Brain pericyte (primary cell): Measurements from ENCODE around the gene SELENOP.
"Not testable (repeated sequence)": the region's sequence is repeated elsewhere in the genome, so short reads cannot be mapped to it uniquely, and the experiment has no call there.

ENCODE experiments used
- DNase-seq: peaks from one replicate; pipeline ENCODE4 v3.0.0-alpha.2; 2012; ENCODE audit warnings: low read depth, low spot score

Gene SELENOP, protein sequence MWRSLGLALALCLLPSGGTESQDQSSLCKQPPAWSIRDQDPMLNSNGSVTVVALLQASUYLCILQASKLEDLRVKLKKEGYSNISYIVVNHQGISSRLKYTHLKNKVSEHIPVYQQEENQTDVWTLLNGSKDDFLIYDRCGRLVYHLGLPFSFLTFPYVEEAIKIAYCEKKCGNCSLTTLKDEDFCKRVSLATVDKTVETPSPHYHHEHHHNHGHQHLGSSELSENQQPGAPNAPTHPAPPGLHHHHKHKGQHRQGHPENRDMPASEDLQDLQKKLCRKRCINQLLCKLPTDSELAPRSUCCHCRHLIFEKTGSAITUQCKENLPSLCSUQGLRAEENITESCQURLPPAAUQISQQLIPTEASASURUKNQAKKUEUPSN

DNA sequence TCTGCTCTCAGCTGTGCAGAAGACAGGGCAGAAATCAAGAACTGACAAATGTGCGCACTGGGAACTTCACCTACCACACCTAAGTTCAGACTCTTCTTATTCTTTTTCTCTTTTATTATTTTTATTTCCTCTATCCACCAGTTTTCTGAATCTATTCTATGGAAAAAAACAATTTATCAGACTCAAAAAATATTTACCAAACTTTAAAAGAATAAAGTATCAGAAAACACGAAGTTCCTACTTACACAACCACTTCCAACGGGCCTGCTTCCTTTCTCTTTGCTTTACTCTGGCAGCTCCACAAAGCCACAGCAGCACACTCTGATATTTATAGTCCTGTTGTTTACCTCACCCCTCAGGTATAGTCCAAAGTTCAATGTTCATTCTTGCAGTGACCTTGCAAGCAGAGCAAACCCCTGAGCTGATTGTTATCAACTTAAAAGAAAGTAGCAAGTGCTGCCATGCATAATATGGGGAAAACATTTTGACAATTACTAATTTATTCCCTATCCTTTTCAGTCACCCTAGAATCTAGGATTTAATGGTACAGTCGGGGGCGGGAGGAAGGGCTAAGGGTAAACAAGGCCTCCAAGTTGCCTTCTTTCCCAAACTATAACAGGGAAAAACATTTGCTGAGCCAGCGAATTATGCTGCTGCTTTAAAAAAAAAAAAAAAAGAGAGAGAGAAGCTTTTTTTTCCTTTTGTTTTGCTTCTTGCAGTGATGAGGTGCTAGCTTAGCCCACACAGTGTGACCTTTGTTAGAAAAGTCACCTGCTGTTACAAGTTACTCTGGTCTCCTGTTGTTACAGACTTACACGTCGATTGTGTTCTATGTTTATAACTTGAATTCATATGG, at the start of gene SELENOP:
Gene SELENOP (minus strand): TSS at position 302 of the 856 bp plus-strand sequence. CDS start 3,539 bp downstream, outside the sequence.
- peak; percentile 69 for DNase-seq

DNA sequence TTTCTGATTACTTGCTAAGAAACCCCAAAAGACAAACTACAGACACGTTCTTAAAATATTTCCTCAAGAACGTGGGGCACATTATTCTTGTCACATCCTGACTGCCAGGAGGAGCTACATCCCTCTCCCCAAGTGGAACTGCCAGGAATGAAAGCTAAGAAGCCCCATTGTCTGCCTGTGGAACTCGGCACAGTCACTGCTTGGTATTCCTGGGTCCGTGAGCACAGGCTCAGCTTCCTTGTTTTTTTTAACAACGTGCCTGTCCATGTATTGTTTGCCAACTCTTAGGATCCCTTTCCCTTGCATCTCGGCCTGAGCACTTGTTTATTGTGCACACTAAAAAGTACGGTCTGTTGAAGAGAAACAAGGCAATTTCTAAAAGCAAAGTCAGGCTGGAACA, 47.0 kb upstream of the SELENOP start:
- no peak for DNase-seq

DNA sequence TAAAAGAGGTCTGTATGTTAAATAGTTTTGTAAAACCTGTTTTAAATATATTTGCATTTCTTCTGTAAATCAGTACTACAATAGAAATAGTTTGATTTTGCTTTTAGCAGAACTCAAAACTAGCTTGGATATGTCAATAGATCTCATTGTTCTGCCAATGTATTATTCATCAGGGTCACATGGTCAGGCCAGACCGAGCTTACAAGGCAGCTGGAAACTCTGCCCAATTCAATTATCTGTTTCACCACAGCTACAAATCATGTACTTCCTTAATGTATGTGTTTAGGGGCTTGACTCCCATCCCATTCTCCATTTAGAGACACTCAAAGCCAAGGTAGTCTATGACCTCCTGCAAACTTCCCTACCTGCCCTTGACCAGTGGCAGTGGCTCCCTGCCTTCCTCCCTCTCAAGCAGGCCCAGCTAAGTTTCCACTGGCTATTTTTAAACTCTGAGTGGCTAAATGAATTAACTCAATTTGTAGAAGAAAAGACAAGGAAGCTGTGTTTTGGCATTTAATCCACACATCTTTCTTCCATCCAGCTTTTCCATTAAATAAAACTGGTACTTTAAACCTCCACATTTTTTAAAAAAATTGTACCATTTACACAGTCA, 46.4 kb upstream of the SELENOP start:
- no peak for DNase-seq

DNA sequence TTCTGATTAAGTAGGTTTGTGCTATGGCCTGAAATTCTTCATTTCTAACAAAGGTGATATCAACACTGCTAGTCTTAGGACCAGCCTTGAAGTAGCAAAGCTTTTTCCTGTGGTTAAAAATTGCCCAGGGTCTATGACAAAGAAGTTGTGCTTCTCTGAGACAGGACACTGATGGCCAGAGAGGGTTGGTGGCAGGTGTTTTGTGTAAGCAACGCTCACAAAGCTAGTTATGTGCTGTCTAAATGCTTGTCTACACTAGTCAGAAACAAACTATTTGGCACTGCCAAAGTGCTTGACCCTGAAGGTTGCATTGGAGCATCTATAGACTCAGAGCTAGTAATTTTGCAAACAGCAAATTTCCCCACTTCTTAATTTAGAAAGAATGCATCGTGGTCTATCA, 44.1 kb upstream of the SELENOP start:
- no peak for DNase-seq

DNA sequence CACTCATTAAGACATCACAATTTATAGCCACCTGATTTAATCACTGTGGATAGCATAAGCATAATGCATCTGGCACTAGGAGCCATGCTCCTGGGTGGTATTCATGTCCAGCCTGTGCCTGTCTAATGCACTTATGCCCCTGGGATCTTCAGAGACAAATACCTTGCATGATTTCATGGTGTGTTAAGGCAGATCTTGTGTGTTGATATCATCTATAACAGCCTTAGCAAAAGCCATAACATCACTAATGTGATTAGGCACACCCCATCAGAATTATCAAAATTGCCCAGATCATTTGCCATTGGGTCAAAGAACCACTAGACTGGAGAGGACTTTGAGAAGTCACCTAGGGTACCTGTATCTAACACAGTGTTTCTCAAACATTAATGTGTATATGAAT, 43.7 kb upstream of the SELENOP start:
- no peak for DNase-seq

DNA sequence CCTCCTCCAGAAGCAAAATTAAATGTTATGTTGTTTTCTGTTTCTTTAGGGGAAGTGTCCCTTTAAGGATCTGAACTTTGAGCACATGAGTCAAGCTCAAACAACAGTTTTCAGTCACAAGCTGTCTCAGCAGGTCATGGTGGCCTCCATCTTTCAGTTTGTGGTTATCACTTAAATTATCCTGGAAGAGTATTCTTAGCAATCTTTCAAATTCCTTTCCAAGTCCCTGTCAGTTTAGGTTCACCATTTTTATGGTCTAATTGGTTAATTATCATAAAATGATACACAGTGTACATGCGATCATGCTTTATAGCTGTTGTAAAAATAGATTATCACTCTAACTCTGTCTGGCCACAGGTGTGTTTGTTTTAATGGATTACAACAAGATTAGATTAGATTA, 43.1 kb upstream of the SELENOP start:
- DNase-seq: no peak

DNA sequence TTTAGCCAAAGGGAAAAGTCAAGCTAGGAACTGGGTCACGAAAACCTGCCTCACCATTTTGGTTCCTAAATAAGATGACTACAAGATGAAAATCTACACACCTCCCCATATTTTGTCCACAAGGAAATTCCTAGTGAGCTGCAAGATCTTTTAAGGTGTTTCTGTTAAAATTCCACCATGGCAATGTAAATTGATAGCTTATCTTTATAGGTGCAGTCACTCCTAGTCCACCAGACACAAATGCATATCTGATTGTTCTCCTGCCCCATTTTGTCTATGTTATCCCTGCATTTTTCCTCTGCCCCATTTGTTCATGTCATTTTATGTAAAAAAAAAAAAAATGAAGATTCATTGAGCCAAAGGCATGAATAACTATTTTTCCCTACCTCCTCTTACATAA, 41.1 kb upstream of the SELENOP start:
- no peak for DNase-seq

DNA sequence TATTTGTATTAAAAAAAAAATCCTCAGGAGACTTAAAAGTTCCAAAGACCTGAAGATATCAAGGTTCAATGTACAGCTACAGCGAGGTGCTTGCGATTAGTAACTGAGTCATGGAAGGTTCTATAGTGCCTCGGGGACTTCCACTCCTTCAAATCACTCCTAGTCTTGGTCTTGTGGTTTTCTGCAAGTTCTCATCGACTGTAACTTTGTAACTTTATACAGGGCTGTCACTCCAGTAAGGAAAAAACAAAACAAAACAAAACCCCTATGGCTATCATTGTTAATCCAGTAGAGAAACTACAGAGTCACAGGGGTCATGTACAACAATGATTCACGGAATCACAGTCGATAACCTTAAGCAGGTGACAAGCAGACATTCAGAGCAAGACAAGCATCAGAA, 39.8 kb upstream of the SELENOP start:
- no peak for DNase-seq

DNA sequence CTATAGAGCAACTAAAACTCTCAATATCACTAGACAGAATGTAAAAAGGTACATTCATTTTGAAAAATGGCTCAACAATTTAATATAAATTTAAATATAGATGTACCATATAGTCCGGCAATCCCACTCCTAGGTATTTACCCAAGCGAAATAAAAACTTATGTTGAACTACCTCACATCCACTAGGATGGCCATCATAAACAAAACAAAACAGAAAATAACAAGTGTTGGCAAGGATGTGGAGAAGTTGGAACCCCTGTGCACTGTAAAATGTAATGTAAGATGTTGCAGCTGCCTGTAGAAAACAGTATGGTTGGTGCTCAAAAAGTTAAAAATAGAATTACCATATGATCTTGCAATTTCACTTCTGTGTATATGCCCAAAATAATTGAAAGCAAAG, 36.9 kb upstream of the SELENOP start:
- DNase-seq: no peak

DNA sequence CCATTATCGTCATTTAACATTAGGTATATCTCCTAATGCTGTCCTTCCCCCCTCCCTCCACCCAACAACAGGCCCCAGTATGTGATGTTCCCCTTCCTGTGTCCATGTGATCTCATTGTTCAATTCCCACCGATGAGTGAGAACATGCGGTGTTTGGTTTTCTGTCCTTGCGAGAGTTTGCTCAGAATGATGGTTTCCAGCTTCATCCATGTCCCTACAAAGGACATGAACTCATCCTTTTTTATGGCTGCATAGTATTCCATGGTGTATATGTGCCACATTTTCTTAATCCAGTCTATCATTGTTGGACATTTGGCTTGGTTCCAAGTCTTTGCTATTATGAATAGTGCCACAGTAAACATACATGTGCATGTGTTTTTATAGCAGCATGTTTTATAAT, 32.7 kb upstream of the SELENOP start:
- DNase-seq: not testable (repeated sequence)

DNA sequence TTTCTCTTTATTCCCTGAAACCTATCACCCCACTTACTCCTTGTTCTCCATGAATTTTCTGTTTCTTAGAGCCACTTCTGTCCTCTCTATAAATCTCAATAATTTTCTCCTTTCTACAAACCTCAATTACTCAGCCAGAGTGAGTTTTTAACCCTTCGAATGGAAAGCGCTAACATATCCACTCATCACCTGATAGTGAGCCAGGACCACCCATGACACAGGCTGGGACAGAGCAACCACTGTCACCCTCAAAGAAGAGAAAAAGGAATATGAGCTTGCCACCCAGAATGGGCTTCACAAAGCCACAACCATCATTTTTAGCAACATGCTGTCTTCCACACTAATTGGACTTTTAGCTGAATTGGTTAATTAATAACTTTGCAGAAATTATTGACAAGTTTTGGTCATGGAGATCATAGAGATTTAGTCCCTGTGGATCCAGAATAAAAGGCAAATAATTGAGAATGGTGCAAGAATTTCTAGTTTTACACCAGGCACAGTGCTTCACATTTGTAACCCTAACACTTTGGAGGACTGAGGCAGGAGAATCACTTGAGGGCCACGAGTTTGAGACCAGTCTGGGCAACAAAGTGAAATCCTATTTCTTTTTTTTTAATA, 32.1 kb upstream of the SELENOP start:
- no peak for DNase-seq

DNA sequence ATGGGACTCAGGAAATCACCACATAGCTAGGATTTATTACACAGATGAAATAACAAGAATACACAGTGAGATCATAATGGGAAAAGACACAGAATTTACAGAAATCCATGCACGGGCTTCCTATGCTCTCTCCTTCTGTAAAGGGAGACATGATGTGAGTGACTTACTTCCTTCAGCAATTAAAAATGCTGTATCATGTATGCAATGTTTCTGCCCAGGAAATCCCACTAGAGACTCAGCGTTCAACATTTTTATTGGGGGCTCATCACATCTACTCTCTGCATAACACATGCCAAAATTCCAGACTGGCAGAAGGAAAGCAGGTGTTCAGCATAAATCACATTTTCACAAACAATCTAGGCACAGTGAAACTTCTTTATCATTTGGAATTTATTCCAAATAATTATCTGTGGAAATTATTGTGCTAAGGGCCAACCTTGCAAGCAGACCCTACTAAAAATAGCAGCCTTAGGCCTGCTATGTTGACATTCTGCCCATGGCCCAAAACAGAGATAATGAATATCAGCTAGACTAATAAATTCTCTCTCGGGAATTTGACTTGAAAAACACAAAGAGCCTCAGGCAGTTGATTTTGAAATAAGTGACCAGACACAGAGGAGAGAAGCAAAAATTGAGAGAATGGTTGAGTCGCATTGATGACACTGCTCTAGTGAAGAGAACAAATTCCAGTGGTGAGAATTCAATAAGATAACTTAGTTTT, 31.4 kb upstream of the SELENOP start:
- DNase-seq: no peak

DNA sequence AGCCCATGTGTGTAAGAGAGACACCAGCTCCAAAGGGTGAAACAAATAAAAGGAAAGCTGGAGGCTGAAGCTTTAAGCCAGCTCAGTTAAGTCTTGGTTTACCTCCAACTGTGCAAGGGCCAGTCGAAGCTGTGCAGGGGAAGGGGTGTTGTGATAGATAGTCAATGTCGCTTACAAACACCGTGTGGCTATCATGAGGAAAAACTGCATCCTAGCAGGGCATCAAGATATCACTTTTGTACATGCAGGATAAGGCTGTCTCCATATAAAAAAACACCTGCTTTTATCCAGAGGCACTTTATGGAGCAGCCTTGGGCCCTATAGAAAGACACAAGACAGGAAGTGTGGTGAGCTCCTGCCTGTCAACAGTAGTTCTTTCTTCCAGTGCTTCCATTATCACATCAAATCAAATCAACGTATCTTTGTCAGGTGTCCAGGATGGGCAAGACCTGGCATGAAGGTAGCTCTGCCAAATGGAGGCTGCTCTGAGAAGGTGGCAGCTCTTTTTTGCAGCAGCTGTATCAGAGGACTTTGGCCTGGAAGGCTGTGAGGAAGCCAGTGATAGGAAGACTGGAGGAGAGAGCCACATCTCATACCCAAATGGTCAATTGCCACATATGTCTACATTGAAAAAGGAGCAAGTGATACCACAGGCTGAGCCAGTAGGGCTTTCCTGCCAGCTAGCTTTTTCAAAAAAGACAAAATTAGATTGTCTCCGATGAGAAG, 29.3 kb upstream of the SELENOP start:
- DNase-seq: peak; percentile 2

DNA sequence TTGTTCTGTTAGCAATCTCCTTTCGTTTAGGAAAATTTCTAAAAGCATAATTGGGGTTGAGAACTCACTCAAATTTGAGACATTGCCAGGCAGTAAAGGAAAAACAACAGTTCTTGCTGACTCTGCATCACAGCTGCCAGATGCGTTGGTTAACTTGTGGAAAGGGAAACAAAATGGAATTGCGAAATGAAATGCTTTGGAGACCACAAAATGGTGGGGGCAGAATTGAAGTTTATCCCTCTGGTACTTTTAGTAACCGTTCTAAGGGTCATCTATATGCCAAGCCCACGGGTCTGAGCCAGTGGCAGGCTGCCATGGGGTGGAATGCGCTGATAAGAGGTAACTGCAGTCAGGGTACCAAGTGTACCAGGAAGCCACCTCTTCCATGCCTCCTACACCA, 28.6 kb upstream of the SELENOP start:
- DNase-seq: peak; percentile 57

DNA sequence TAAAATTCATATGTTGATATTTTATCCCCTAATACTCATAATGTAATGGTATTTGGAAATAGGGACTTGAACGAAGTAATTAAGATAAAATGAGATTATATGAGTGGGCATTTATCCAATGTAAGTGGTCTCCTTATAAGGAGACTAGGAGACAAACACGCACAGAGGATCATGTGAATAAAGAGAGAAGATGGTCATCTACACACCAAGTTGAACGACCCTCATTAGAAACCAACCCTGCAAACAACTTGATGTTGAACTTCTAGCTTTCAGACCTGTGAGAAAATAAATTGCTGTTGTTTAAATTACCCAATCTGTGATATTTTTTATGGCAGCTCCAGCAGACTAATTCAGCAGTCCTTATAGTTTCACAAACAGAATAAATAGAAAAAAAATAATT, 27.5 kb upstream of the SELENOP start:
- DNase-seq: no peak

DNA sequence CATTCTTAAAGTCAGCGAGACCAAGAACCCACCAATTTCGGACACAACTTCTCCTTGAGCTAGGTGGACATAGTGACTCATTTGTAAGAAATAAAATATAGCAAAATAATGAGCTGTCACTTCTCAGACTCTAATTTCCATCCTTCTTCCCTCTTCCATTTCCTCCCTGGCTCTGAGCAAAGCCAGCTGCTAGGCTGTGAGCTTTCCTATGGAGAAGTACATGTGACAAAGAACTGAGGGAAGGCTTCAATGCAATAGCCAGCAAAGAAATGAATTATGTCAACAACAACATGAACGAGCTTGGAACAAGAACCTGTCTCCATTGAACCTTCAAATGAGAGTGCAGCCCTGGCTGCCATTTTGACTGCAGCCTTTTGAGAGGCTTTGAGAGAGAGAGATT, 25.9 kb upstream of the SELENOP start:
- no peak for DNase-seq

DNA sequence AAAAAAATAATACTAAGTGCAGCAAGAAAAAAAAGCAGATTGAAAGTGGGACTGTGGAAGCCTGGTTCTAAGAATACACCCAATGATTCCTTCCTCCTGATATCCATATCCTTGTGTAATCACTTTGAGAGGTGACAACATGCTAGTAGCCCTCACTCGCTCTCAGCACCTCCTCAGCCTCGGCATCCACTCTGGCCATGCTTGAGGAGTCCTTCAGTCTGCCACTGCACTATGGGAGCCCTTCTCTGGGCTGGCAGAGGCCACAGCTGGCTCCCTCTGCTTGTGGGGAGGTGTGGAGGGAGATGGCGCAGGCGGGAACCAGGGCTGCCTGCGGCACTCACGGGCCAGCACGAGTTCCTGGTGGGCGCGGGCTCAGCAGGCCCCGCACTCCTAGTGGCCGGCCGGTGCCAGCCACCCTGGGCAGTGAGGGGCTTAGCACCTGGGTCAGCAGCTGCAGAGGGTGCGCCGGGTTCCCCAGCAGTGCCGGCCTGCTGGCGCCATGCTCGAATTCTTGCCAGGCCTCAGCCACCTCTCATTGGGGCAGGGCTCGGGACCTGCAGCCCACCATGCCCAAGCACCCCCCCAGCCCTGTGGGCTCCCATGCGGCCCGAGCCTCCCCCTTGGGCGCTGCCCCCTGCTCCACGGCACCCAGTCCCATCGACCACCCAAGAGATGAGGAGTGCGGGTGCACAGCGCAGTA, 24.5 kb upstream of the SELENOP start:
- no peak for DNase-seq

DNA sequence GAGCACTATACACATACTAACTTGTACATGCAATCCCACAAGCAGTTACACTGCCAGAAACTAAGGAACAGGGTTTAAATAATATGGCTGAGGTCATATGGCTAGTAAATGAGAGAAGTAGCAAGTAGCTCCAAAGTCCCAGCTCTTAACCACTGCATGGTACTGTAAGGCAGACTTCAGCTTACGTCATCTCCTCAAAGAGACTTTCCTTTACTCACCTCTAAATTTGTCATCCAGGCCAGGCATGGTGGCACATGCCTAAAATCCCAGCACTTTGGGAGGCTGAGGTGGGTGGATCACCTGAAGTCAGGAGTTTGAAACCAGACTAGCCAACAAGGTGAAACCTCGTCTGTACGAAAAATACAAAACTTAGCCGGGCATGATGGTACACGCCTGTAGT, 20.4 kb upstream of the SELENOP start:
- DNase-seq: no peak

DNA sequence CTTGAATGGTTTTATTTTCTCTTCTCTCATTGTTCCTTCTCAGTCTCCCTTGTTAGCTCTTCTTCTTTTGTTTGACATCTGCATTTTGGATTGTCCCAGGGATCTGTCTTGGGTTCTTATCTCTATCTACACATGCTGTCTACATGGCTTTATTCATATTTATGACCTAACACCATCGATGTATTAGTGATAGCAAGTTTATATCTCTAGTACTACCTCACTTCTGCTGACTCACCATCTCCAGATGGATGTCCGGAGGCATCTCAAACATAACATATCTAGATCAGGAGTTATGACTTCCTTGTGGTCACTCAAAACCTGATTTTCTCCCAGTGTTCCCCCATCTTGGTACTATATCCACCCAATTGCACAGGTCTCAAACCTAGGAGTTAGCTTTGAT, 19.2 kb upstream of the SELENOP start:
- DNase-seq: no peak

DNA sequence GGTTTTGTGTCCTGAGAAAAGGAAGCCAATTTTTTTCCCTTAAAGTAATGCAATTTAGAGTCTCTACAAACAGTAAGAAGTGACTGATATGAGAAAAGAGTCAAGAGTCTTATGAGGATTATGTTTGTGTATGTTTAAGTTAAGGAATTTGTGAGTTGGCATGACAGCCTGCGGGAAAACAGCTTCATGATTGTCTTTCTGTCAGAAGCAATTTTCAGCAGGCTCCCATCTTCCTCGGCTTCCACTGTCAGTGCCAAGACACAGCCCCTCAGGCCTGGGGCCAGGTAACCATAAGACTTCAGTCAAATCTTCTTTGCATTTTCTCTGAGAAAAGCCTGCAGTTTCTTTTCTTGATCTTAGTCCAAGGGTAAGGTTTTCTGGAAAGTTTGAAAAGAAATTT, 17.0 kb upstream of the SELENOP start:
- DNase-seq: no peak
